Nephron progenitor cell (in vitro differentiated cells): ENCODE data around the gene ABI1.
A peak's percentile ranks its signal among the peaks of the same experiment; 100 is the strongest.

Experiments
- DNase-seq: peaks from one replicate; pipeline ENCODE4 v3.0.0; 2021
- H3K27ac Mint-ChIP-seq: 2 replicates; pipeline ENCODE4 v1.8.0; 2021; ENCODE audit warnings: mild to moderate bottlenecking, moderate library complexity, mixed read lengths
- H3K27me3 Mint-ChIP-seq: 2 replicates; pipeline ENCODE4 v1.8.0; 2021; ENCODE audit warnings: mild to moderate bottlenecking, low read depth, mixed read lengths; ENCODE audit not compliant: poor library complexity
- H3K36me3 Mint-ChIP-seq: 2 replicates; pipeline ENCODE4 v1.8.0; 2021; ENCODE audit warnings: low read depth, mixed read lengths
- H3K4me1 Mint-ChIP-seq: 2 replicates; pipeline ENCODE4 v1.8.0; 2021; ENCODE audit warnings: mixed read lengths
- H3K4me3 Mint-ChIP-seq: 2 replicates; pipeline ENCODE4 v1.8.0; 2021; ENCODE audit warnings: mild to moderate bottlenecking, moderate library complexity, mixed read lengths
- H3K9me3 Mint-ChIP-seq: 2 replicates; pipeline ENCODE4 v1.8.0; 2021; ENCODE audit warnings: mild to moderate bottlenecking, moderate library complexity, mixed read lengths
- CTCF ChIP-seq: fragments of 200-600 bp; sonication (generic); IDR thresholded peaks from 2 replicates; pipeline ENCODE4 v1.5.0; 2021; ENCODE audit warnings: antibody characterized with exemption

Gene ABI1

GRCh38 chr10:26738301-26738911 lies 122.4 kb downstream of the ABI1 start:
- Mint-ChIP-seq H3K4me3 (no peak overlapping the region), H3K4me1 (peaks cover 17% of the 10 kb centered on the region), H3K9me3 (no peaks in the 10 kb centered on the region), H3K36me3 (peaks cover 61% of the 10 kb centered on the region), H3K27me3 (no peaks in the 10 kb centered on the region), H3K27ac (no peak overlapping the region)
- TF ChIP-seq CTCF: no peak
- DNase-seq: no peak

- H3K4me3 Mint-ChIP-seq: no peak overlapping the region
- H3K27ac Mint-ChIP-seq: no peak overlapping the region
- no peaks in the 10 kb centered on the region for H3K9me3 Mint-ChIP-seq
- no peaks in the 10 kb centered on the region for H3K27me3 Mint-ChIP-seq
- TF ChIP-seq CTCF: no peak
- DNase-seq: no peak
- H3K36me3 Mint-ChIP-seq: peaks cover 57% of the 10 kb centered on the region
- peaks cover 19% of the 10 kb centered on the region for H3K4me1 Mint-ChIP-seq
Observed at GRCh38 chr10:26737730-26738129, 123.0 kb downstream of the ABI1 start.

- peaks cover 30% of the 10 kb centered on the region for H3K4me1 Mint-ChIP-seq
- H3K4me3 Mint-ChIP-seq: no peak overlapping the region
- H3K9me3 Mint-ChIP-seq: no peaks in the 10 kb centered on the region
- no peak overlapping the region for H3K27ac Mint-ChIP-seq
- TF ChIP-seq CTCF: no peak
- no peak for DNase-seq
- H3K36me3 Mint-ChIP-seq: peaks cover 48% of the 10 kb centered on the region
- H3K27me3 Mint-ChIP-seq: no peaks in the 10 kb centered on the region
Observed at GRCh38 chr10:26735435-26735834, 125.3 kb downstream of the ABI1 start.

GRCh38 chr10:26733750-26734568 lies 126.8 kb downstream of the ABI1 start:
- DNase-seq: peak; percentile 15
- TF ChIP-seq CTCF: no peak
- peak overlapping the region; percentile 96 for H3K27ac Mint-ChIP-seq
- H3K4me1 Mint-ChIP-seq: peaks cover 30% of the 10 kb centered on the region
- H3K27me3 Mint-ChIP-seq: no peaks in the 10 kb centered on the region
- H3K9me3 Mint-ChIP-seq: no peaks in the 10 kb centered on the region
- H3K4me3 Mint-ChIP-seq: no peak overlapping the region
- peaks cover 49% of the 10 kb centered on the region for H3K36me3 Mint-ChIP-seq

GRCh38 chr10:26730552-26730951 lies 130.2 kb downstream of the ABI1 start:
- Mint-ChIP-seq H3K27me3 (no peaks in the 10 kb centered on the region), H3K36me3 (peaks cover 47% of the 10 kb centered on the region), H3K4me1 (peaks cover 30% of the 10 kb centered on the region), H3K9me3 (no peaks in the 10 kb centered on the region), H3K4me3 (no peak overlapping the region), H3K27ac (no peak overlapping the region)
- no peak for TF ChIP-seq CTCF
- DNase-seq: no peak
